ENCODE measurements around the gene ABCG4.

ABCG4 gene

GRCh38 chr11:119109843-119110242 lies 39.0 kb upstream of the ABCG4 start:
- no peak overlapping the region for H3K4me3 ChIP-seq (ENCODE audit: low read depth, low read length)
- peaks cover 26% of the 10 kb centered on the region for H3K36me3 ChIP-seq
- H3K9me3 ChIP-seq, result no peaks in the 10 kb centered on the region
- H3K4me1 ChIP-seq, result peaks cover 12% of the 10 kb centered on the region
- TF ChIP-seq CTCF (IDR thresholded peaks at IDR 0.05; ENCODE audit: low read depth, low read length), result no peak
- H3K27me3 ChIP-seq, result no peaks in the 10 kb centered on the region
- no peak for DNase-seq

- DNase-seq, result no peak
- no peak for TF ChIP-seq CTCF (IDR thresholded peaks at IDR 0.05; ENCODE audit: low read depth, low read length)
- Histone ChIP-seq H3K4me3 (ENCODE audit: low read depth, low read length) (no peak overlapping the region), H3K27me3 (no peaks in the 10 kb centered on the region), H3K9me3 (no peaks in the 10 kb centered on the region), H3K36me3 (peaks cover 29% of the 10 kb centered on the region), H3K4me1 (peaks cover 12% of the 10 kb centered on the region)
These were observed 38.4 kb upstream of the ABCG4 start for GRCh38 chr11:119110439-119110838.

GRCh38 chr11:119111361-119111925 lies 37.4 kb upstream of the ABCG4 start:
- no peak overlapping the region for H3K4me3 ChIP-seq (ENCODE audit: low read depth, low read length)
- H3K36me3 ChIP-seq, result peaks cover 31% of the 10 kb centered on the region
- peaks cover 8% of the 10 kb centered on the region for H3K4me1 ChIP-seq
- DNase-seq, result no peak
- H3K9me3 ChIP-seq, result no peaks in the 10 kb centered on the region
- H3K27me3 ChIP-seq, result no peaks in the 10 kb centered on the region
- TF ChIP-seq CTCF (IDR thresholded peaks at IDR 0.05; ENCODE audit: low read depth, low read length), result no peak

- no peak for TF ChIP-seq CTCF (IDR thresholded peaks at IDR 0.05; ENCODE audit: low read depth, low read length)
- Histone ChIP-seq H3K4me3 (ENCODE audit: low read depth, low read length) (no peak overlapping the region), H3K36me3 (peaks cover 31% of the 10 kb centered on the region), H3K4me1 (peaks cover 6% of the 10 kb centered on the region; the same call in 1 of the 2 replicates), H3K27me3 (no peaks in the 10 kb centered on the region), H3K9me3 (no peaks in the 10 kb centered on the region)
- DNase-seq, result no peak
These were observed 36.4 kb upstream of the ABCG4 start for GRCh38 chr11:119112314-119113020.

- no peaks in the 10 kb centered on the region for H3K27me3 ChIP-seq
- TF ChIP-seq CTCF (IDR thresholded peaks at IDR 0.05; ENCODE audit: low read depth, low read length), result no peak
- no peaks in the 10 kb centered on the region for H3K9me3 ChIP-seq
- peaks cover 2% of the 10 kb centered on the region; the same call in 1 of the 2 replicates for H3K4me1 ChIP-seq
- no peak overlapping the region for H3K4me3 ChIP-seq (ENCODE audit: low read depth, low read length)
- H3K36me3 ChIP-seq, result peaks cover 31% of the 10 kb centered on the region
- DNase-seq, result no peak
These were observed 35.1 kb upstream of the ABCG4 start for GRCh38 chr11:119113716-119114115.

- no peaks in the 10 kb centered on the region for H3K27me3 ChIP-seq
- H3K4me3 ChIP-seq (ENCODE audit: low read depth, low read length), result no peak overlapping the region
- TF ChIP-seq CTCF (IDR thresholded peaks at IDR 0.05; ENCODE audit: low read depth, low read length), result no peak
- no peaks in the 10 kb centered on the region for H3K9me3 ChIP-seq
- H3K4me1 ChIP-seq, result no peaks in the 10 kb centered on the region
- peaks cover 31% of the 10 kb centered on the region for H3K36me3 ChIP-seq
- no peak for DNase-seq
These were observed 34.5 kb upstream of the ABCG4 start for GRCh38 chr11:119114351-119114750.
